T follicular helper cell (primary cell): ENCODE data around the gene GRXCR1.

Source experiments
- DNase-seq: peaks from one replicate; pipeline ENCODE4 v3.0.0-alpha.2; 2020; ENCODE audit warnings: low read depth
- total RNA-seq, 2 experiments: gene quantifications; one replicate each; lab custom pipeline; 2026; lab: John Stamatoyannopoulos, UW

Gene GRXCR1
- 0 reads per million in 2 experiments for total RNA-seq

DNA sequence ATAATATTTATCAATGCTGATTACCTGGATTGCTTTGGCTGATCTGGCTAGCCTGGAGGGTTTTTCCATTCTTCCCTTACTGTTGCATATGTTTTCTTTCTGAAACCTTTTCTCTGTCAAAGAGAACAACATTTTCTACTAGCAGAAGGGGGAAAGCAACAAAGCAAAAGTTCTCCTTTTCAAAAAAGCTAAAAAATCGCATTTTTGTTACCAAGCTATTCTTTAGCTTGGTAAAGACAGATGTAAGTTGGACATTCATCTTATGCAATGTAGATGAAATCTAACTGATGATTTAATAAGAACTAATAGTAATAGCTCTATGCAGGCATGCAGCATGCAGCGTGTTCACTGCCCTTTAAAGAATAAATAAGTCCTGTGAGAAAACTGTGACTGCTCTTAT, at the start of gene GRXCR1:
Gene GRXCR1 (plus strand): TSS at position 301 of the 400 bp plus-strand sequence. CDS start 554 bp downstream, outside the sequence.
- DNase-seq = no peak

DNA sequence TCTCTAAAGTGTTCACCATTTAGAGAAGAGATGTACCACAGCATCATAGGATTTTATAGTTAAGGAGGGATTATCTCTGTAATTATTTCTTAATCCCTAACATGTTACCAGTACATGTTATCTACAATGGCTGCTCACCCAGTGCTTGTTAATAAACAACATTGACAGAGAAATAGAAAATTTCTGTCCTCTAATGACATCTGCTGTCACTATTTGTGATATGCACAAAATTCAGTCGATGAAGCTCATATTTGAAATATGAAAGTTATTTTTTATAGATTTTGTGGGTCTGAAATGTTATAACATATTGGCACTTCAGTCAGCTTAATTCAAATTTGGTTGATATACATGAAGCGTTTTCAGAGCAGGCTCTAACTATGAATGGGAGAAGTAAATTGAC, 48.8 kb upstream of the GRXCR1 start:
- no peak for DNase-seq

DNA sequence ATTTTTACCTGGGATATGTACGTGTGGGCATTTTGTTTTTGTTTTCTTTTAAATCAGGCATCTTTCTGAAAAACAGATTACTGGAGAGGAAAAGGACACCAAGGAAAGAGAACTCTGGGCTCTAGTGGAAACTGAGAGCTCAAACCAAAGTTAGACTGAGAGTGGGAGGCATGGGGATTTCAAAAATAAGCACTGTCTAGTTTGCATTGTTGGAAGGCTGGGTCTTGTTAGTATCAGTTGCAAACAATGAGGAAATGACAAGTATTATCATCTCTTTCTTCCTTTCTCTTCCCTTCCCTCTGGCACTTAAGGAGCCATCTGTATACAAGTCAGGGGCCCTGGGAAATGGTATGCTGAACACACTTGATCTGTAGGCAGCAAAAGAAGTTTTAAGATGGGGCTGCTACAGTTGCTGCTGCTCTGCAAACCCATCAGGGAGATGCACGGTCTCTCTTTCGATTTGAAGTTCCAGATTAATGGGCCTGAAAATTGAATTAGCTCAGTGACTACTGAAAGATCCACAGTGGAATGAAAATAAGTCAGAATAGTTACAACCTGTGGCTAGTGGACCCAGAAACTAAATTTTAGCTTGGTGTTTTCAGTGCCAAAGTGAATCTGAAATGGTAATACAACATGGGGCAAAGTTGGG, 48.0 kb upstream of the GRXCR1 start:
- DNase-seq = no peak

DNA sequence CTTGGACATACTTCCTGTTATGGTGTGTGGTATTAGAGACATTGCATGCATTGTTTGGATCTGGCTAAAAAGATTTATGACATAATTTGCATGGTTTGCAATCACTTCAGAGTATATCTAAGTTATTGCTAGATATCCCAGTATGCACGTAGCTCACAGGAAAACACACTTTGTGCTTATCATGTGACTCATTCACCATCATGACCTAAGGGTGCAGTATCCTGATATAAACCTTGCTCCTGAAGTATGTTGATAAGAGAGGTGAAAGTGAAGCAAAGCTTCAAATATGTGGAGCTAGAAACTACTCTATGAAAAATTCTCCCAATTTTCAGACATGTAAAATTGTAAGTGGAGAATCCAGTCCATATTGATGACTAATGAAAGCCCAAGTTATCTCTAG, 46.9 kb upstream of the GRXCR1 start:
- DNase-seq = no peak

DNA sequence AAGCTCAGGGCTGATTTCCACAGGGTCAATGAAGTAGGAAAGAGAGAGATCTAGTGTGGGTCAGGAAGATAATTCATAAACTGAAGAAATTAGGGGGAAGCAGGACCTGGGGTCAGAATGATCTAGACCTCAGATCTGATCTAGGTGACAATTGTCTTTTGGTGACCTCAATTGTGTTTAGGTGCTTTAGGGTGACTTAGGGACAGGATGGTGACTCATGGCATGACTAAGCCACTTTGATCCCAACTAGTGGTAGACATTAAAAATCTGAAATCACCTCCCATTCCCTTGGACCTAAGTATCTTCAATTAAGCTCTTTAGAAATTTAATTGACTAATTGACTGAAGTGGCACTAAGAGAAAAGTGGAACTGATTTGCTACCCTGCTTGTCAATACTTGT, 36.7 kb upstream of the GRXCR1 start:
- DNase-seq = no peak

DNA sequence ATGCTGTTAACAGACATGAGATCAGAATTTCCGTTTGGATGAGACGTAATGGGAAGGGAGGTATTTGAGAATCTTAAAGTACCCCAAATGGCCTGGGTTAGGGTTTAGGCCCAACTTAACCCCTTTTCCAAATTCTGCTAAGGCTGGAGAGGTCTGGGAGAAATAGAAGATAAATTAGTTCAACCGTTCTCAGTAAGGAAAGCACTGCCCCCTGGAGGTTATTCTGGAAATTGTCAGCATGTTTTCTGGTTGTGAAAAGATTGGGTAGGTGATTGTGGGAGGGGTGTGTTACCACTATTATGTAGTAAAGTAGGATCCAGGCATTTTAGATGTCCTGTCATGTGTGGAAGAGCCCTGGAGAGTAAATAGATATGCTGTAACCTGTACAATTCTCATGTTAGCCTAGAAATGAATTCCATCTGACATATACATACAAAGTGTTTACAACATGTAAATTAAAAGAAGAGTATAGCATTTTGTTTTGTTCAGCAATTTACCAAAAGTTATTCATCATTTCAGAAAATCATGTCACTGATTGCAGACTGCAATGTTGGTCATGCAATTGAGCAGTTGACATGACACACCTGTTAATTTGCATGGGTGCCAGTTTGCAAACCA, 26.8 kb upstream of the GRXCR1 start:
- DNase-seq = peak; percentile 23

DNA sequence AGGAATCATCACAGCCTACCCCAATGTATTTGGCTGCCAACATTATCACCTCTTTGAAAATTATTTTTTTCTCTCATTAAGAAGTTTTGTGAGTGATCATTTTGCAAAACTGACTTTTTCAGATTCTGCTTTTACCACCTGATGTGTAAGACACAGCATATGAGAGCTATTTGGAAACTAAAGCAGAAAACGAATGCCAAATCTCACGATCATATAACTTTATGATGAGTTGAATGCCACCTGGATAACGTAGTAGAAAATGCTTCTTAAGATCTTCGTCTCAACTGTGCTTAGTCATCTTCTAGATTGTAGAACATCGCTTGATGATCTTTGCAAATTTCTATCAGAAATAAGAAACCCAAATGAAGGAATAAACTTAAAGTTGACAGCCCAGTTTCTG, 21.3 kb upstream of the GRXCR1 start:
- DNase-seq = no peak

DNA sequence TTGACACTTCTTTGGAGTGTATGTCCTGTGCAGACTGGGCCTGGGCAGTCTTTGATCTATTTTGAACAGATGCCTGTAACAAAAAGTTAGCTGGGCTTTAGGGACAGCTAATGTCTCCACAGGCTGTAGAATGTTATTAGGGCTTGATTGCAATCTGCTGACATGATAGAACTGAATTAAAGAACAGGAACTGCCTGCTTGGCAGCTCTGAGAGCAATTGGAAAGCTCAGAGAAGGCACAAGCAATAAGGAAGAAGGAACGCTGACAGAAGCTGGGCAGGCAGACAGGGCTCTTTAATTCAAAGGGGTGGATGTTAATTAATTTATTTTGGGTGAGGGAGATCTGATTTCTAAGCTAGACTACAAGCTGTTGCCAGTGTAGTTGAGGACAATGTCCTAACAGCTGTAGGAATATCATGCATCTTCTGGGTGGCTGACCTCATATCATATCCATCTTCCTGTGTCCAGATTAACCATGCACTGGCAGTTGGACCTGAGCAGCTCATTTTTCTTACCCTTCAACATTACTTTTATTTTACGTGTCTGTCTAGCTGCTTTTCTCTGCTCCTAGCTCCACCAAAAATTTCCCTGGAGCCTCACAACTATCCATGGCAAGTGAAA, 20.7 kb upstream of the GRXCR1 start:
- DNase-seq = no peak

DNA sequence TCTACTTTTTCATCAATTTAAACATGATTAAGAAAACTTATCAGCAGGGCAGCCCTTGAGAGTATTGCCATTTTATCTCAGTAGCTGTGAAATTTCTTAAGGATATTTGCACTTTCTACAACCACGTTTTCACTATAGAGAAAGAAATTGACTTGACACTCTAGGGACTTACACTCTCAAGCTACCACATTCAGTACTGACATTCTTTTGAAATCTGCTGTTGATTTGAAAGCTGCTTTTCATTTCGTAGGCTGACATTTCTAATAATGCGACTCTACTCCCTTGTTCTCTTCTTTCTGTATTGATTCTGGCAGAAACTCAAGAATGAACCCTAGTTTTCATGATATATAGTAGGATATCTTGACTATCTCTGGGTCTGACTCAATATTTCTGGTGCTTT, 13.7 kb upstream of the GRXCR1 start:
- no peak for DNase-seq

DNA sequence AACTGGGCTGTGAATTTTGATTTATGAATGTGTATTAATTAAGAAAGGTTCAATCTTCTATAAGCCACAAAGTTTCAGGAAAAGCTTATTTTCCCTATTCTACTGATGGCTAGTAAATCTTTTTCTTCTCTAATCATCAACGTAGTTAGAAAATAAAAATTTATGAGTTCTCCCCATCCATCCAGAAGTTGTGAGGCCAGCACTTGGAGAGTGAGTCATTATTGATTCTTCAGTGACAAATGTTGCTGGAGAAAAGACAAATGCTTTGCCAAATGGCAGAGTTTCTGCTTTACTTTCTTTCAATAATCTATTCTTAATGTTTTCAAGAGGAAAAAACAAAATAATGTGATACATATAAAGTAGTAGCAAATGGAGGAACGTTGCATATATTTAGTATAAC, 11.3 kb upstream of the GRXCR1 start:
- DNase-seq = no peak

DNA sequence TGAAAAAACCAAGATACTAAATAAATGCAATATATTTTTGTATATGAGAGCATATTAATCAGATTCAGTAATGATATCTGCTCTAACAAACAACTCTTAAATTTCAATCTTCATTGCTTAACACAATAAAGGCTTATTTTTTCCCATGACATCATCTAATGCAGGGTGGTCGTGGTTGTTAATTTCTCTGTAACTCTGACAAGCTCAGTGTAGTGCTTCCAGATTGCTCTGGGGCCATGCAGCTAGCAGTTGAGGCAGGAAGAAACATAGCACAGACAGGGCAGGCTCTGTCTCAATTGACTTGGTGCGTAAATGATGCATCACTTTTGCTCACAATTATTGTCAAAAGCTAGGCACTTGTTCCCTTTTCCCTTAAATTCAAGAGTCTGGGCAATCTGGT, 869 bp upstream of the GRXCR1 start:
- no peak for DNase-seq

DNA sequence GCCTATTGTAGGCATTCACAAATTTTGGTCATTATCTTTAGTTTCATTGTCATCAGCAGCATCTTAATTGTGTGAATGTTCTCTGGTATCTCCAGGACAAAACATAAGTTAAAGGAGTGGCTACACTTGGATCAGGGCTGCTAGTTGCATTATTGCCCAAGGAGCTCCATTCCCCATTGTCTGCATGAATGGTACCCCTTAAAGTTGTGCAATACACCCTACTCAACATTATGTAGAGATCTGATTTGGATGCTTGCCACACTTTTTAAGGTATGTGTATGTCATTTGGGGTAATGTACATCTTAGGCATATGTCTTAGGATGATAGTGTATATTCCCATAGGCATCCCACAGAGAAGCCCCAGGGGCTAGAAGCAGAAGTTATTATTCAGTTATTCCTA, 2.9 kb downstream of the GRXCR1 start:
- no peak for DNase-seq

DNA sequence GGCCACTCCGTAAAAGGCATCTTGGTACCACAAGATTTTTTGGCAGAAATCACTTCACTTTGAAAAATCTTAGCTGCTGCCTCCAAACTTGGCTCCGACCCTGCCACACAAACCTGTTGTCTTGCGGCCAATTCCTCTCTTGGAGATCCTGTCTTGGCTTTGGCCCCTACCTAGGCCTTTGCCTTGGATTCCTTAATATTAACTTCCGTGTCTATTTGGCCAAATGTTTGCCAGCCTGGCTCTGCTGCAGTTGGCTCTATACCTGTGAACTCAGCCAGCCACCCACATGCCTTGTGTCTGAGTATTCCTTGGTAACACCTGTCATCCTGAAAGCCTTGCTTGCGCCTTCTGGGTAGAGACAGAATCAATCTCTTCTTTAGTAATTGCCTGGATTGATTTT, 12.5 kb downstream of the GRXCR1 start:
- DNase-seq = no peak

DNA sequence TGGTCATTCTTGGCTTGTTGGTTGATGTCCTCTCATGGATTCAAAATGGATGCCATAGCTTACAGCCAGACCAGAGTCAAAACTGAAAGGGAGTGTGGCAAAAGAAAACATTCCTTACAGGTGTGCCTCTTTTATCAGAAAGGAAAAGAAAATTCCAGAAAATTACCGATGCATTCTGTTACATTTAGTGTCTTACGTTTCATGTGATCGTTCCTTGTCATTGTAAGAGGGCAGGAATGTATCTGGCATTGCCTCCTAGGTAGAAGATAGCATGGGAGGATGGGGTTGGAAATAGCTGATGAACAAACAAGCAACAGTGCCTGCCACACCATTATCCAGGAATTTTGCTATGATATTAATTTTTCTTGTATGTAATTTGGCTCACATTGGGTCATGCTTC, 13.1 kb downstream of the GRXCR1 start:
- DNase-seq = no peak

DNA sequence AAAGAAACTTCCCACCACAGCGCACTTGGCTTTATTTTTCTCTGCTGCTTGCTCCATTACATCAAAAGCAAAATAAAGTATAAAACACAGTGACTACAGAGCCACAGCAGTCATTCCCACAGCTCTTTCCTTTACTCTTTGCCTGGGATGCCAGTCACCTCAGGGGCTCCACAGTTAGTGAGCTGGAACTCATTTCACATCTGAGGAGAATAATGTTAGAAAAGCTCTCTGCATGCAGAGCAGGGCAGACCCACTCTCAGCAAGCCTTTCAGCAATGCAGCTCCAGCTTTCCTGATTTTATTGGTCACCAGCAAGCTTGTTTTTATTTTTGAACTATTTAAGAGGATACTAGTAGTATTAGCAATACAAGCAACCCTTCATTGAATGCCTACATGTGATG, 13.8 kb downstream of the GRXCR1 start:
- no peak for DNase-seq

DNA sequence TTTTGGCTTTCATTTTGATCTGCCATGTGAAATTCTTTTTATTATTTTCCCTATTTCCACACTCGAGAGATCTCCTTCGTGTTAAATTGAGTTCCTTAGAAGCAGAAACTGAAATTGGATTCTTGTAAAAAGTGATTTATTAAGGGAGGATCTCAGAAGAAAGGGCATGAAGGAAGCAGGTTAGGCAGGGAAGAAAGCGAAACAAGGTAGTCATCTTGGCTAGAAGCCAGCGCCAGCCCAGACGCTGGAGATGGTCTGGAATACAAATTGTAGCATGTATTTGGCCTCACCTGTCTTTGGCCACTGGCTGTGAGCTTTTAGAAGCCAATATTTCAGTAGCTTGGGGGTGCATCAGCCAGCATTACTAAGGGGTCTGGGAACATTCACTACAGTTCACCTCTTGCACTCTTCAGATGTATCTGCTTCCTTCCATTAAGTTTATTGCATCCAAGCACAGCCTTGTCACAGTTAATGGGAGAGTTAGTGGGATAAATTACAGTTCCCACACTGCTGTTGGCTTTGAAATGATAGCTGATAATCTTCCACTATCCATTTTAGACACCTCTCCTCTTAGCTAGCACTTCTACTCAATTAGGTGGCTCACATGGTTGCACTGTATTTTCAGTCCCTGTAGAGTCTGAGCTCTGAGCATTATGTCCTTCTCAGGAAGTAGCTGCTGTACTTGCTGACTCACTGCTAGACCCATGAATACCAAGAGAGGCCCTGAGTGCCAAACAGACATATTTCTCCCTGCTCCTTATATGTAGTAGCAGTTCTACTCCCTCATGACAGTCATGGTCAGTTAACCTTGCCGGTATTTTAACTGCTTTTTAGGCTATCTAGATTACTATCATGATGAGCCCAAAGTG, 14.6 kb downstream of the GRXCR1 start:
- no peak for DNase-seq

DNA sequence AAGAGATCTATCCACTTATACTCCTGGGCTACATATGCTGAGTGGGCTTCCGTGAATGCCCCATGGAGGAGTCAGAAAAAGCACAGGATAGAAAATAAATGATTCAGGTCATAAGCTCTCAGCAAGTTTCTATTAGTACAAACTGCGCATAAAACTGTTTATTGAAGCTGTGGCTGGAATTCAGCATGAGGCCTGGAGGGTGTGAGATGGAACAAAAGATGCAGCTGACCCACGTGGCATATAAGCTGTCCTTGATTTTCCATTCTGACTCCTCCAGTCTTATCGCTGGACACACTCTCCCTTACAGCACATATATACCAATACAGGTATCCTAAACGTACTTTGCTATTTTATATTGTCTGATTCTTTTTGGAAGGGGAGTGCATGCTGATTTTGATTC, 17.9 kb downstream of the GRXCR1 start:
- DNase-seq = no peak

DNA sequence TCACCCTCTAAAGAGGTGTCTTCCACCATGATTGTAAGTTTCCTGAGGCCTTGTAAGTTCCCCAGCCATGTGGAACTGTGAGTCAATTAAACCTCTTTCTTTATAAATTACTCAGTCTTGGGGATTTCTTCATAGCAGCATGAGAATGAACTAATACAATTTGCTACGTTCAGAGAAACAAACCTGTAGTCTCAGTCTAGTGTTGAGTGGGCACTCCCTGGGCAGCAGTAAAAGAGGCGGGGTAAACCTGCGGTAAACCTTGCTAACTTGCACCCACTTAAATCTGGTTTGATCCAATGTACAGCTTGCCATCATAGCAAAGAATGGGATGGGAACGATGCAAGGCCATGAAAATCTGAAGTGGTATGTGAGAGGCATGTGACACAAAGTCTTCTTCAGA, 22.4 kb downstream of the GRXCR1 start:
- no peak for DNase-seq

DNA sequence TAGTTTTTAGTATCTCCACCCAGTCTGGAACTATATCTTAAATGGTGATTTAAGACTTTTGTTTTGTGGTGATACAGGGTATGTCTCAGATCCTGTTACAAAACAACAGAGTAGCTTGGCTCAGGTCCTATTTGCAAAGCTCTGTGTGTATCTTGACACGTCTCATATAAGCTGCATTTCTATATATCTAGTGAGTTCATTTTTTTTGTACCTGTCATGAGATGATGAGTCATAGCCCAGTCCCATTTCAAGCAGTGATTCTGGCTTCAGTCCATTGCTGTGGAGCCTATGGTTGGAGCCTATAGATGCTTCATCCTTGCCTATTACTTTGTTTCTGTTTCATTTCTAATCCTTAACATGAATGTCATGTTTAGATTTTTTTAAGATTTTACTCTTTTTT, 23.0 kb downstream of the GRXCR1 start:
- no peak for DNase-seq

DNA sequence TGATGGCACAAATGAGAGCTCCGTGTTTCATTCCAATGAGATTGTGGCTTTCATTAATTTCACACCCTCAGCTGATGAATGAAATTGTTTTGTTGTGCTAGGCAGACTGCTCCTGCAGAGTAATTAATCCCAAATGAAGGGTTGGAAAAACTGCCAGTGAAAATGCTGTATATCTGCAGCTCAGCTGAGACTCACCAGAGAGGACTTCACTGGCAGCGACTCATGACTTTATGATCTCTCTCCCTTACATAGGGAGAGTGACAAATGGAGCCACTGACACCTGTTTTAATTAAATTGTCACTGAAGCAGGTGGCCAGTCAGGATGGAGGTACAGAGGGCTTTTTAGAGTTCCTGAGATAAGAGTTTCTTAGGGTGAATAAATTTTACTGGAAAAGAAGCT, 24.8 kb downstream of the GRXCR1 start:
- no peak for DNase-seq

DNA sequence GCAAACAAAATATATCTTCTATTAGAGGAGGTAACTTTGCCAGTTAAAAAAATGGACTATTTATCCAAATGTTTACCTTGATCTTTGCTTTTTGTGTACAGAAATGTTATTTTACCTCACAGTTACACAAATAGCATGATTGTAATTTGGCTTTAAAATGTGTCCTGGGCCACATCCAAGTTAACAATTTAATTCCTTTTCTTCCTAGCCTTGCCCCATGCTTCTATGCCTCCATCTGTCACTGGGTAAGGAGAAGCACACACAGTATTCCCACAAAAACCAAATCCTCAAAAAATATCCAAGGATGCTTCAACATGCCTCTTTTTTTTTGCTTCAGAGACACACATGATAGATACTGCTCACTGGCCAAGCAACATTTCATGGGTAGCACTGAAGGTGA, 30.9 kb downstream of the GRXCR1 start:
- DNase-seq = no peak

DNA sequence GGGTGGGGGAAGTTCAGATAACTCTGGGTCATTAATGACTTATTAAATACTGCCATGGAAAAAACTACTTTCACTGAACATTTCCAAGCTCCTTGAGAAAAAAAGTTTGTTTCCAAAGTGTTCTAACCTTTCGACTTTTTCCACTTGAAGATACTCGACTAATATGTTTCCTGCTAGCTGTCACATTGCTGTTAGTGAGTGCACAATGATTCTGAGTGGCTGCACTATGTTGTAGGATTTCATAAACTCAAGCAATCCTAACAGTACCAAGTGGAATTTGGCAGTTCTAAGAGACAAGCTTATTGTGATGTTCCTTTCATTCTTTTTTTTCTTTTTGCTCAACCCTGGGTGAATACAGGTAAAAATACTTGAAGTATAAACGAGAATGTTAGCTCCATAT, 33.4 kb downstream of the GRXCR1 start:
- DNase-seq = no peak

DNA sequence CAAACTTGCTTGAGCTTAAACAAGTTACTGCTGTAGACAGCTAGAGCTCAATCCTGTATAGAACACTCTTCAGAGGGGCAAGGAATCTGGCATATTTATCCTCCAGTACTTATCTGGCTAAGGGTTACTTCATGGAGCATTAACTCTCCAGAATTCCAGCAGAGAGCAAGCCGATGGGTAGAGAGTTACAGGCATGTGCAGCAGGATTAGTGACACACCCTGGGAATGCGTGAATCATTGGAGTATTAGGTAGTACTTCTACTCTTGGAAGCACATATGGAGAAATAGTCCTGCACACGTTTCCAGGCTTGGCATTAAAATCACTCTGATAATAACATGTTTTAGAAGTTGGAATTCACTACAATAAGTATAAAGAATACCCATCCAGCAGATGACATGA, 35.4 kb downstream of the GRXCR1 start:
- no peak for DNase-seq
